ENCODE measurements around the gene PALS2.

- TF ChIP-seq, protein P1, sequence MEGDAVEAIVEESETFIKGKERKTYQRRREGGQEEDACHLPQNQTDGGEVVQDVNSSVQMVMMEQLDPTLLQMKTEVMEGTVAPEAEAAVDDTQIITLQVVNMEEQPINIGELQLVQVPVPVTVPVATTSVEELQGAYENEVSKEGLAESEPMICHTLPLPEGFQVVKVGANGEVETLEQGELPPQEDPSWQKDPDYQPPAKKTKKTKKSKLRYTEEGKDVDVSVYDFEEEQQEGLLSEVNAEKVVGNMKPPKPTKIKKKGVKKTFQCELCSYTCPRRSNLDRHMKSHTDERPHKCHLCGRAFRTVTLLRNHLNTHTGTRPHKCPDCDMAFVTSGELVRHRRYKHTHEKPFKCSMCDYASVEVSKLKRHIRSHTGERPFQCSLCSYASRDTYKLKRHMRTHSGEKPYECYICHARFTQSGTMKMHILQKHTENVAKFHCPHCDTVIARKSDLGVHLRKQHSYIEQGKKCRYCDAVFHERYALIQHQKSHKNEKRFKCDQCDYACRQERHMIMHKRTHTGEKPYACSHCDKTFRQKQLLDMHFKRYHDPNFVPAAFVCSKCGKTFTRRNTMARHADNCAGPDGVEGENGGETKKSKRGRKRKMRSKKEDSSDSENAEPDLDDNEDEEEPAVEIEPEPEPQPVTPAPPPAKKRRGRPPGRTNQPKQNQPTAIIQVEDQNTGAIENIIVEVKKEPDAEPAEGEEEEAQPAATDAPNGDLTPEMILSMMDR (IDR thresholded peaks at IDR 0.05; ENCODE audit: low read depth, low read length) = no peak
- no peak for TF ChIP-seq POLR2A (IDR thresholded peaks at IDR 0.05; ENCODE audit: extremely low read depth, insufficient read length)
Observed at GRCh38 chr7:24574386-24574785, 1.1 kb downstream of the PALS2 start.
